Measurements from ENCODE around the gene HTR4.

DNA sequence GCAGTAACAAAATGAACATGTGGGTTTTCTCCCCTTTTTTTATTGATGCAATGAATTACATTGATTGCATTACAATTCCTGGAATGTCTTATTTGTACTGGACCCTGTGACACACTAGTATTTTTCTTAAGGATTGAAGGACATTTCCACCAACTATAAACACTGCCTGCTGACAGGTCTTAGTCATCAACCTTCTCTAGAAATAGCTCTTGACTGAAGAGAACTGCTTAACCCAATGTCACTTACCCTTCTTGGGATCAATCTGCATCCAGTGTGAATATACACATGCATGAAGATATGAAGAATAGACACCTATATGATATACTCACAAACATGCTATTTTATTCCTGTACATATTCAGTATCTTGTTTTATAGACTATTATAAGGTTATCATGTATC is 140.0 kb downstream of the HTR4 start:
- no peak for TF ChIP-seq POLR2A (IDR thresholded peaks at IDR 0.05)
- TF ChIP-seq, protein P1, sequence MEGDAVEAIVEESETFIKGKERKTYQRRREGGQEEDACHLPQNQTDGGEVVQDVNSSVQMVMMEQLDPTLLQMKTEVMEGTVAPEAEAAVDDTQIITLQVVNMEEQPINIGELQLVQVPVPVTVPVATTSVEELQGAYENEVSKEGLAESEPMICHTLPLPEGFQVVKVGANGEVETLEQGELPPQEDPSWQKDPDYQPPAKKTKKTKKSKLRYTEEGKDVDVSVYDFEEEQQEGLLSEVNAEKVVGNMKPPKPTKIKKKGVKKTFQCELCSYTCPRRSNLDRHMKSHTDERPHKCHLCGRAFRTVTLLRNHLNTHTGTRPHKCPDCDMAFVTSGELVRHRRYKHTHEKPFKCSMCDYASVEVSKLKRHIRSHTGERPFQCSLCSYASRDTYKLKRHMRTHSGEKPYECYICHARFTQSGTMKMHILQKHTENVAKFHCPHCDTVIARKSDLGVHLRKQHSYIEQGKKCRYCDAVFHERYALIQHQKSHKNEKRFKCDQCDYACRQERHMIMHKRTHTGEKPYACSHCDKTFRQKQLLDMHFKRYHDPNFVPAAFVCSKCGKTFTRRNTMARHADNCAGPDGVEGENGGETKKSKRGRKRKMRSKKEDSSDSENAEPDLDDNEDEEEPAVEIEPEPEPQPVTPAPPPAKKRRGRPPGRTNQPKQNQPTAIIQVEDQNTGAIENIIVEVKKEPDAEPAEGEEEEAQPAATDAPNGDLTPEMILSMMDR (IDR thresholded peaks at IDR 0.05) = no peak
